ENCODE data around the gene COX6B2.

The COX6B2 gene

DNA sequence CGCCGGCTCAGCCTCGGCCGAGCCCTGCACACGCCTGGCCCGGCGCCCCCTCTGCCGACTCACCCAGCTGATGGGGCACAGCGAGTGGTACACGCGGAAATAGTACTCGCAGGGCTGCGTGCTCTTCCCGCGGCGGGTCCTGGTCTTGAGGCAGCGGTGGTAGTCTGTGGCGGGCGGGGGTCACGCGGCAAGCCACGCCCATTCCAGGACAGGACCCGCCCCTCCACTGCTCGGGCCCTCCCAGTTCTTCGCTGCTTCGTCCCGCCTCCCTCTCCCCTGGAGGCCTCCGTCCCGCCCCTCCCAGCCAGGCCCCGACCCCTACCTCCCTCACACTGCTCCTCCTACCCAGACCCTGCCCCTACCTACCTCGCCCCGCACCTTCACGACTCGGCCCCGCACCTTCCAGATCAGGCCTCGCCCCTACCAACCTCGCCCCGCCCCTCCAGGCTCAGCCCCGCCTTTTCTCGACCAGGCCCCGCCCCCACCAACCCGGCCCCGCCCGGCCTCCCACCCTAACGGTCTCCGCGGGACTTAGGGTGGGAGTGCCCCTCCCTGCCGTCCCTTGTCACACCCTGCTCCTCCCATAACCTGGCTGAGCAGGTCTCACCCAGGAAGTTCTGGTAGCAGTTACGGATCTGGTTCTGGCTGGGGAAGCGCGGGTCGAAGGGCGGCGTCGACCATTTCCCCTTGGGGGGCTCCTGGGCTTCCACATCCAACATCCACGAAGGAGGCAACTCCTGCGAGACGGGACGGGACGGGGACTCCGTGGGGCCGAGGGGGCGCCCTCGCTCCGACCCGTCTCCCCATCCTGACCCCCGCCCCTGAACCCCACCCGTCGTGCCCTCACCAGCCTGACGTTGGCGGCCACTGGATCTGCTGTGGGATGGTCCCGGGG lies 469 bp downstream of the COX6B2 start:
- Histone ChIP-seq H2AK5ac (ENCODE audit: low read depth, low read length) (peak overlapping the region; percentile 89), H3K4me3 (ENCODE audit: low read length in 2 of 2) (peak overlapping the region; percentile 44 to 81), H3K27ac (replicated peaks; ENCODE audit: low read length) (no peak overlapping the region), H3K9me3 (replicated peaks in 1 of 2; ENCODE audit: control insufficient read depth in 2 of 2, insufficient read depth in 1 of 2, low read depth in 1 of 2, low read length in 2 of 2) (no peaks in the 10 kb centered on the region), H2BK12ac (ENCODE audit: low read length) (no peak overlapping the region), H3K4ac (ENCODE audit: low read length) (no peak overlapping the region), H3K27me3 (ENCODE audit: control insufficient read depth in 3 of 3, insufficient read depth in 3 of 3, low read depth in 1 of 3, low read length in 3 of 3) (peaks cover 7 to 65% (median 56%) of the 10 kb centered on the region in 3 experiments), H3K36me3 (replicated peaks in 1 of 2; ENCODE audit: control insufficient read depth in 2 of 2, insufficient read depth in 2 of 2, low read length in 2 of 2) (no peaks in the 10 kb centered on the region), H3K9ac (ENCODE audit: low read depth, low read length, poor library complexity) (peak overlapping the region; percentile 92), H4K91ac (ENCODE audit: low read depth, low read length, poor library complexity) (no peak overlapping the region), H3K23ac (ENCODE audit: low read depth, low read length, poor library complexity) (peak overlapping the region; percentile 75), H3K18ac (ENCODE audit: low read length) (peak overlapping the region; percentile 96), H3K14ac (ENCODE audit: low read length) (peak overlapping the region; percentile 44), H4K8ac (ENCODE audit: low read depth, low read length) (no peak overlapping the region), H3K79me1 (ENCODE audit: low read depth, low read length) (no peaks in the 10 kb centered on the region), H3K4me1 (ENCODE audit: control insufficient read depth in 2 of 2, insufficient read depth in 1 of 2, low read depth in 1 of 2, low read length in 2 of 2) (peaks cover 7 to 12% of the 10 kb centered on the region in 2 donors), H2BK15ac (ENCODE audit: low read length) (peak overlapping the region; percentile 84), H2BK5ac (ENCODE audit: low read length) (peak overlapping the region; percentile 35), H2AFZ (ENCODE audit: low read length) (peak overlapping the region; percentile 90), H3K4me2 (ENCODE audit: insufficient read depth, low read length, poor library complexity, severe bottlenecking) (peak overlapping the region; percentile 80), H2BK120ac (ENCODE audit: low read depth, low read length) (no peak overlapping the region)
- WGBS, 2 donors (ENCODE audit: extremely low coverage in 2 of 2, insufficient read length in 2 of 2, insufficient replicate concordance in 1 of 2) = no CpG with 5 or more reads among the region's 72 CpGs
- DNase-seq (ENCODE audit: low spot score) = no peak

DNA sequence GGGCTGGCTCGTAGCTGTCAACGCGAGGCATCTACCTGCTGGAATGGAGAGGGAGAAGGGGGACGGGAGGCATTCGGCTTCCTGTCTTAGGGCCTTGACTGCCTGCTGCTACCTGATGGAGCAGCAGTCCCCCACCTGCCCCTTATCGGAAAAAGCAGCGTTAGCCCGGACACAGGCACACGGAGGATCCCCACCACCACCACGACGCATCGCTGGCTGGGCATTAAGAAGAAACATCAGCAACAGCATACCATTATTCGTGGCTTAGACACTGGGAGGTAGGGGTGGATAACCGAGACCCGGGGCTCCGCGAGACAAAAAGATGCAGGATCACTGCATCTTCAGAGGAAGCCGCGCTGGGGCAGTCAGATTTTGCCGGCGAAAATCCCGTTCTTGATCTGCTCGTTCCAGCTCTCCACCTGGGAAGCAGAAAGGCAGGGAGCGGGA lies 1.1 kb downstream of the COX6B2 start:
- peak overlapping the region; percentile 80 for H3K4me2 ChIP-seq (ENCODE audit: insufficient read depth, low read length, poor library complexity, severe bottlenecking)
- no peaks in the 10 kb centered on the region for H3K9me3 ChIP-seq (replicated peaks in 1 of 2; ENCODE audit: control insufficient read depth in 2 of 2, insufficient read depth in 1 of 2, low read depth in 1 of 2, low read length in 2 of 2)
- WGBS, 2 donors (ENCODE audit: extremely low coverage in 2 of 2, insufficient read length in 2 of 2, insufficient replicate concordance in 1 of 2) = no CpG with 5 or more reads among the region's 24 CpGs
- DNase-seq (ENCODE audit: low spot score) = no peak
- H2AFZ ChIP-seq (ENCODE audit: low read length) = peak overlapping the region; percentile 90
- no peak overlapping the region for H4K91ac ChIP-seq (ENCODE audit: low read depth, low read length, poor library complexity)
- no peak overlapping the region for H3K14ac ChIP-seq (ENCODE audit: low read length)
- peak overlapping the region; percentile 96 for H3K18ac ChIP-seq (ENCODE audit: low read length)
- peaks cover 11 to 16% of the 10 kb centered on the region in 2 donors for H3K4me1 ChIP-seq (ENCODE audit: control insufficient read depth in 2 of 2, insufficient read depth in 1 of 2, low read depth in 1 of 2, low read length in 2 of 2)
- H2BK5ac ChIP-seq (ENCODE audit: low read length) = no peak overlapping the region
- no peak overlapping the region for H3K4ac ChIP-seq (ENCODE audit: low read length)
- peak overlapping the region; percentile 92 for H3K9ac ChIP-seq (ENCODE audit: low read depth, low read length, poor library complexity)
- H3K4me3 ChIP-seq (ENCODE audit: low read length in 2 of 2) = peak overlapping the region; percentile 44 to 81
- peaks cover 0 to 4% of the 10 kb centered on the region in 2 donors for H3K36me3 ChIP-seq (replicated peaks in 1 of 2; ENCODE audit: control insufficient read depth in 2 of 2, insufficient read depth in 2 of 2, low read length in 2 of 2)
- peak overlapping the region; percentile 41 for H2BK15ac ChIP-seq (ENCODE audit: low read length)
- H2BK12ac ChIP-seq (ENCODE audit: low read length) = no peak overlapping the region
- H3K79me1 ChIP-seq (ENCODE audit: low read depth, low read length) = no peaks in the 10 kb centered on the region
- no peak overlapping the region for H2AK5ac ChIP-seq (ENCODE audit: low read depth, low read length)
- H4K8ac ChIP-seq (ENCODE audit: low read depth, low read length) = no peak overlapping the region
- peak overlapping the region; percentile 75 for H3K23ac ChIP-seq (ENCODE audit: low read depth, low read length, poor library complexity)
- no peak overlapping the region for H3K27ac ChIP-seq (replicated peaks; ENCODE audit: low read length)
- peaks cover 7 to 59% (median 56%) of the 10 kb centered on the region in 3 experiments for H3K27me3 ChIP-seq (ENCODE audit: control insufficient read depth in 3 of 3, insufficient read depth in 3 of 3, low read depth in 1 of 3, low read length in 3 of 3)
- H2BK120ac ChIP-seq (ENCODE audit: low read depth, low read length) = no peak overlapping the region

DNA sequence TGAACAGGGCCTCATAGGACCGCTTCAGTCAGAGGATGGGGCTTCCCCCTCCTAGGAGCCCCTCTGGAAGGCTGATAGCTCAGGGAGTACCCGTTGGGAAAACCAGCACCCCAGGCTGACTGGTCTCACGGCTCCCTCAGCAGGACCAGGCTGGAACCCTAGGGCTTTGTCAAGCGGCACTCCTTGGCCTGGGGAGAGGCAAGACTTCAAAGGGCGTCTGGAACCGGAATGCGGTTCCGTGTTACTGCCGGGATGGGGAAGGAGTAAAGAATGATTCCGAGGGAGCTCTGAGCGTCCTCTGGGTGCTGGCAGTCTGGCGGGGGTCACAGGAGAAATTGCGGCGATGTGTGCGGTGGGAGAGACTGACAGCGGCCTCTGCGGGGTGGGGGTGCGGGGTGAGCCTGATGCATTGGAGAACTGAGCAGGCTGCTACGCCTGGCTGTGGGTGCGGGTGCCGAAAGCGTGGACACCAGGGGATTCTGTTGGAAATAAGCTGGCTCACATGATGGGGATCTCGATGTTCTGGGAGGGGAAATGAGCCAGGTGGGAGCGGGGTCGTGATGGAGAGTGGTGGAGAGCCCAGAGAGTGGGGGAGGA lies 1.9 kb downstream of the COX6B2 start:
- Histone ChIP-seq H4K8ac (ENCODE audit: low read depth, low read length) (no peak overlapping the region), H3K9ac (ENCODE audit: low read depth, low read length, poor library complexity) (no peak overlapping the region), H2AFZ (ENCODE audit: low read length) (no peak overlapping the region), H2BK15ac (ENCODE audit: low read length) (peak overlapping the region; percentile 17), H3K79me1 (ENCODE audit: low read depth, low read length) (no peaks in the 10 kb centered on the region), H3K4ac (ENCODE audit: low read length) (no peak overlapping the region), H3K27me3 (ENCODE audit: control insufficient read depth in 3 of 3, insufficient read depth in 3 of 3, low read depth in 1 of 3, low read length in 3 of 3) (peaks cover 7 to 59% (median 56%) of the 10 kb centered on the region in 3 experiments), H3K27ac (replicated peaks; ENCODE audit: low read length) (no peak overlapping the region), H2BK12ac (ENCODE audit: low read length) (no peak overlapping the region), H4K91ac (ENCODE audit: low read depth, low read length, poor library complexity) (no peak overlapping the region), H3K36me3 (replicated peaks in 1 of 2; ENCODE audit: control insufficient read depth in 2 of 2, insufficient read depth in 2 of 2, low read length in 2 of 2) (peaks cover 2 to 6% of the 10 kb centered on the region in 2 donors), H3K14ac (ENCODE audit: low read length) (no peak overlapping the region), H3K23ac (ENCODE audit: low read depth, low read length, poor library complexity) (no peak overlapping the region), H3K18ac (ENCODE audit: low read length) (no peak overlapping the region), H3K4me1 (ENCODE audit: control insufficient read depth in 2 of 2, insufficient read depth in 1 of 2, low read depth in 1 of 2, low read length in 2 of 2) (peaks cover 18 to 24% of the 10 kb centered on the region in 2 donors), H2AK5ac (ENCODE audit: low read depth, low read length) (peak overlapping the region; percentile 36), H2BK5ac (ENCODE audit: low read length) (no peak overlapping the region), H3K4me3 (ENCODE audit: low read length in 2 of 2) (no peak overlapping the region), H2BK120ac (ENCODE audit: low read depth, low read length) (no peak overlapping the region), H3K4me2 (ENCODE audit: insufficient read depth, low read length, poor library complexity, severe bottlenecking) (no peak overlapping the region), H3K9me3 (replicated peaks in 1 of 2; ENCODE audit: control insufficient read depth in 2 of 2, insufficient read depth in 1 of 2, low read depth in 1 of 2, low read length in 2 of 2) (peaks cover 0 to 2% of the 10 kb centered on the region in 2 donors)
- no CpG with 5 or more reads among the region's 25 CpGs for WGBS, 2 donors (ENCODE audit: extremely low coverage in 2 of 2, insufficient read length in 2 of 2, insufficient replicate concordance in 1 of 2)
- DNase-seq (ENCODE audit: low spot score) = no peak

DNA sequence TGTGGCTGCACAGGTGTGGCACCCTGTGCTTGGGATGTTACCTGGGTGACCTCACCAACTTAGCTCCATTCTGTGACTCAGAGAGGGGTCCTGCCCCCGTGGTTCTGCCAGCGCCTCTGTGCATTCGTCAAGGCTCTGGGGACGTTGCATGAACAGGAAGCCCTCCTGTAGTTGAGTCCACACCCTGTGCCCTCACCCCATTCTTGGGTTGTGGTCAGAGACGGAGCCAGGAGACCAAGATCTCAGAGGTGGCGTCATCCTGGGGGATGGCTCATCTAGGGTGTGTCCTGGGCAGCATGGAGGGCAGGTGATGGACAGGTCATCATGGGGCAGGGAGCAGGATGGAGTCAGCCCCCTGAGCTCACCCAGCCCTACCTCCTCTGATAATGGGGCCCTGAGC lies 2.5 kb downstream of the COX6B2 start:
- Histone ChIP-seq H4K8ac (ENCODE audit: low read depth, low read length) (no peak overlapping the region), H3K14ac (ENCODE audit: low read length) (no peak overlapping the region)
- no CpG with 5 or more reads among the region's 6 CpGs for WGBS, 2 donors (ENCODE audit: extremely low coverage in 2 of 2, insufficient read length in 2 of 2, insufficient replicate concordance in 1 of 2)

More for the DNA sequence above, 2.5 kb downstream of the COX6B2 start:
- Histone ChIP-seq H3K9ac (ENCODE audit: low read depth, low read length, poor library complexity) (peak overlapping the region; percentile 60), H3K36me3 (replicated peaks in 1 of 2; ENCODE audit: control insufficient read depth in 2 of 2, insufficient read depth in 2 of 2, low read length in 2 of 2) (peaks cover 3 to 12% of the 10 kb centered on the region in 2 donors), H2BK5ac (ENCODE audit: low read length) (no peak overlapping the region), H2BK120ac (ENCODE audit: low read depth, low read length) (no peak overlapping the region), H3K4me3 (ENCODE audit: low read length in 2 of 2) (no peak overlapping the region), H4K91ac (ENCODE audit: low read depth, low read length, poor library complexity) (no peak overlapping the region), H2AFZ (ENCODE audit: low read length) (no peak overlapping the region), H3K23ac (ENCODE audit: low read depth, low read length, poor library complexity) (peak overlapping the region; percentile 50), H3K9me3 (replicated peaks in 1 of 2; ENCODE audit: control insufficient read depth in 2 of 2, insufficient read depth in 1 of 2, low read depth in 1 of 2, low read length in 2 of 2) (peaks cover 0 to 2% of the 10 kb centered on the region in 2 donors), H3K27me3 (ENCODE audit: control insufficient read depth in 3 of 3, insufficient read depth in 3 of 3, low read depth in 1 of 3, low read length in 3 of 3) (peaks cover 7 to 53% (median 52%) of the 10 kb centered on the region in 3 experiments), H2BK12ac (ENCODE audit: low read length) (no peak overlapping the region), H3K79me1 (ENCODE audit: low read depth, low read length) (no peaks in the 10 kb centered on the region), H2AK5ac (ENCODE audit: low read depth, low read length) (peak overlapping the region; percentile 27), H3K4me2 (ENCODE audit: insufficient read depth, low read length, poor library complexity, severe bottlenecking) (no peak overlapping the region), H3K18ac (ENCODE audit: low read length) (peak overlapping the region; percentile 67), H3K27ac (replicated peaks; ENCODE audit: low read length) (no peak overlapping the region), H3K4me1 (ENCODE audit: control insufficient read depth in 2 of 2, insufficient read depth in 1 of 2, low read depth in 1 of 2, low read length in 2 of 2) (peaks cover 19 to 24% of the 10 kb centered on the region in 2 donors), H2BK15ac (ENCODE audit: low read length) (no peak overlapping the region), H3K4ac (ENCODE audit: low read length) (no peak overlapping the region)
- DNase-seq (ENCODE audit: low spot score) = no peak
